Type B pancreatic cell (in vitro differentiated cells): Measurements from ENCODE around the gene HAGHL. TPM values are rescaled to one million over a fixed set of nuclear protein-coding genes. Genes with fewer than 3 reads are reported as not detected.

Experiments
- DNase-seq: peaks from one replicate; pipeline ENCODE4 v3.0.0; 2021; ENCODE audit warnings: mixed read lengths; ENCODE audit not compliant: unreplicated experiment; ENCODE audit errors: extremely low spot score
- H3K27ac Mint-ChIP-seq: 2 replicates; pipeline ENCODE4 v1.8.0; 2021; ENCODE audit warnings: mild to moderate bottlenecking, mixed read lengths
- H3K27me3 Mint-ChIP-seq: 2 replicates; pipeline ENCODE4 v1.8.0; 2021; ENCODE audit warnings: mixed read lengths
- H3K36me3 Mint-ChIP-seq: 2 replicates; pipeline ENCODE4 v1.8.0; 2021; ENCODE audit warnings: mixed read lengths
- H3K4me1 Mint-ChIP-seq: one replicate; pipeline ENCODE4 v1.8.0; 2021; ENCODE audit warnings: mixed read lengths; ENCODE audit not compliant: unreplicated experiment
- H3K4me3 Mint-ChIP-seq: 2 replicates; pipeline ENCODE4 v1.8.0; 2021; ENCODE audit warnings: mild to moderate bottlenecking, mixed read lengths
- H3K9me3 Mint-ChIP-seq: 2 replicates; pipeline ENCODE4 v1.8.0; 2021; ENCODE audit warnings: mixed read lengths
- CTCF ChIP-seq: fragments of 200-600 bp; sonication (generic); conservative IDR thresholded peaks from 2 replicates; pipeline ENCODE4 v1.5.0; 2021; ENCODE audit warnings: antibody characterized with exemption, mild to moderate bottlenecking
- total RNA-seq: library from RNA; stranded (reverse); gene quantifications from 2 replicates; pipeline ENCODE4 v1.2.1, GENCODE V29; 2021; ENCODE audit warnings: low replicate concordance

The HAGHL gene
- total RNA-seq, 1 donor from 2014 or later = 8.5 TPM

- H3K36me3 Mint-ChIP-seq = no peaks in the 10 kb centered on the region
- no peaks in the 10 kb centered on the region for H3K27me3 Mint-ChIP-seq
- no peaks in the 10 kb centered on the region for H3K9me3 Mint-ChIP-seq
- H3K27ac Mint-ChIP-seq = no peak overlapping the region
- H3K4me1 Mint-ChIP-seq = no peaks in the 10 kb centered on the region
- DNase-seq = no peak
- peak overlapping the region; percentile 59 for H3K4me3 Mint-ChIP-seq
- TF ChIP-seq CTCF = no peak
These were observed 2.2 kb downstream of the HAGHL start for GRCh38 chr16:728890-729744.

- Mint-ChIP-seq H3K4me3 (no peak overlapping the region), H3K36me3 (no peaks in the 10 kb centered on the region), H3K4me1 (no peaks in the 10 kb centered on the region), H3K27ac (no peak overlapping the region), H3K9me3 (no peaks in the 10 kb centered on the region), H3K27me3 (no peaks in the 10 kb centered on the region)
- no peak for TF ChIP-seq CTCF
- DNase-seq = no peak
These were observed 3.1 kb downstream of the HAGHL start for GRCh38 chr16:729768-730665.

GRCh38 chr16:730666-731509, 4.0 kb downstream of the HAGHL start:
- Mint-ChIP-seq H3K27me3 (no peaks in the 10 kb centered on the region), H3K9me3 (no peaks in the 10 kb centered on the region), H3K36me3 (no peaks in the 10 kb centered on the region), H3K27ac (no peak overlapping the region), H3K4me1 (no peaks in the 10 kb centered on the region), H3K4me3 (no peak overlapping the region)
- no peak for TF ChIP-seq CTCF
- DNase-seq = no peak

- H3K4me1 Mint-ChIP-seq = no peaks in the 10 kb centered on the region
- H3K27me3 Mint-ChIP-seq = no peaks in the 10 kb centered on the region
- no peak overlapping the region for H3K27ac Mint-ChIP-seq
- no peak overlapping the region for H3K4me3 Mint-ChIP-seq
- H3K9me3 Mint-ChIP-seq = no peaks in the 10 kb centered on the region
- no peak for TF ChIP-seq CTCF
- H3K36me3 Mint-ChIP-seq = no peaks in the 10 kb centered on the region
- no peak for DNase-seq
These were observed 5.4 kb downstream of the HAGHL start for GRCh38 chr16:732332-732731.

GRCh38 chr16:732936-733335, 6.0 kb downstream of the HAGHL start:
- no peaks in the 10 kb centered on the region for H3K4me1 Mint-ChIP-seq
- no peaks in the 10 kb centered on the region for H3K27me3 Mint-ChIP-seq
- no peaks in the 10 kb centered on the region for H3K36me3 Mint-ChIP-seq
- no peaks in the 10 kb centered on the region for H3K9me3 Mint-ChIP-seq
- DNase-seq = no peak
- H3K27ac Mint-ChIP-seq = no peak overlapping the region
- TF ChIP-seq CTCF = no peak
- no peak overlapping the region for H3K4me3 Mint-ChIP-seq
